H1 (cell line): ENCODE data around the gene ZSCAN21. TPM values are rescaled to one million over a fixed set of nuclear protein-coding genes. Genes with fewer than 3 reads are reported as not detected.

Source experiments
- CTCF ChIA-PET: fragments of 300-600 bp; sonication (Branson Sonifier 250); formaldehyde crosslinking; loops from one replicate; lab custom pipeline; 2021; ENCODE audit not compliant: partially characterized antibody; lab: Charles Lee
- POLR2A ChIA-PET: fragments of 300-600 bp; sonication (Branson Sonifier 250); formaldehyde crosslinking; loops from one replicate; lab custom pipeline; 2021; ENCODE audit warnings: inconsistent platforms; ENCODE audit not compliant: partially characterized antibody; lab: Charles Lee
- DNase-seq, 2 experiments: peaks; one replicate each; pipeline versions ENCODE4 v3.0.0 to v3.0.0-alpha.2; 2010 to 2022; ENCODE audit warnings: low spot score in 2 of 2, low read depth in 1 of 2, mixed read lengths in 1 of 2
- FAIRE-seq: peaks from 2 replicates; lab custom pipeline; 2011; peaks lifted over from hg19 to GRCh38; lab: Jason Lieb, UNC
- H2AFZ ChIP-seq: 2 replicates; pipeline ENCODE4 v1.8.1; 2012; ENCODE audit warnings: low read length, inconsistent platforms
- H2AK5ac ChIP-seq: 2 replicates; pipeline ENCODE4 v1.6.1; 2013; ENCODE audit warnings: low read depth, low read length
- H2BK120ac ChIP-seq: replicated peaks from 2 replicates; pipeline ENCODE3; 2013; ENCODE audit warnings: low read depth, low read length, inconsistent platforms
- H2BK12ac ChIP-seq: 2 replicates; pipeline ENCODE4 v1.6.1; 2013; ENCODE audit warnings: low read depth, low read length
- H2BK15ac ChIP-seq: 2 replicates; pipeline ENCODE4 v1.6.1; 2013; ENCODE audit warnings: low read length
- H2BK20ac ChIP-seq: 2 replicates; pipeline ENCODE4 v1.6.1; 2013; ENCODE audit warnings: low read length
- H2BK5ac ChIP-seq: 2 replicates; pipeline ENCODE4 v1.6.1; 2013; ENCODE audit warnings: low read depth, low read length
- H3K14ac ChIP-seq: 2 replicates; pipeline ENCODE4 v1.6.1; 2013; ENCODE audit warnings: inconsistent platforms; ENCODE audit not compliant: insufficient read length
- H3K18ac ChIP-seq: 2 replicates; pipeline ENCODE4 v1.6.1; 2013; ENCODE audit warnings: low read length; ENCODE audit errors: extremely low read depth
- H3K23ac ChIP-seq: 2 replicates; pipeline ENCODE4 v1.6.1; 2013; ENCODE audit warnings: inconsistent platforms; ENCODE audit not compliant: insufficient read length
- H3K23me2 ChIP-seq: 2 replicates; pipeline ENCODE4 v1.6.1; 2013; ENCODE audit warnings: low read depth, low read length
- H3K27ac ChIP-seq: 2 replicates; pipeline ENCODE4 v1.6.1; 2011; ENCODE audit warnings: low read depth, low read length, inconsistent platforms
- H3K27me3 ChIP-seq, 4 experiments: replicated peaks in 1 of 4; 1 replicate in 1 of 4; 2 replicates in 3 of 4; pipeline versions ENCODE4 v1.6.1 to v1.8.1; 2011 to 2013; ENCODE audit warnings: low read length in 3 of 4, mild to moderate bottlenecking in 3 of 4, inconsistent platforms in 2 of 4, mixed read lengths in 2 of 4, moderate library complexity in 1 of 4; ENCODE audit not compliant: control insufficient read depth in 3 of 4, insufficient read depth in 3 of 4; ENCODE audit errors: extremely low read depth in 1 of 4
- H3K36me3 ChIP-seq, 4 experiments: 2 replicates each; pipeline versions ENCODE4 v1.6.1 to v1.8.1; 2011 to 2013; ENCODE audit warnings: mild to moderate bottlenecking in 4 of 4, low read length in 3 of 4, moderate library complexity in 2 of 4, control low read depth in 1 of 4, inconsistent platforms in 1 of 4; ENCODE audit not compliant: insufficient read depth in 4 of 4, control insufficient read depth in 2 of 4
- H3K4ac ChIP-seq: replicated peaks from 2 replicates; pipeline ENCODE3; 2013; ENCODE audit warnings: low read length, low read depth, mixed read lengths, inconsistent platforms; ENCODE audit not compliant: insufficient read length
- H3K4me1 ChIP-seq, 4 experiments: replicated peaks in 1 of 4; 1 replicate in 1 of 4; 2 replicates in 3 of 4; pipeline versions ENCODE4 v1.6.1 to v1.8.1; 2011 to 2013; ENCODE audit warnings: low read length in 3 of 4, inconsistent platforms in 2 of 4, mixed read lengths in 1 of 4; ENCODE audit not compliant: insufficient read depth in 4 of 4, control insufficient read depth in 3 of 4
- H3K4me2 ChIP-seq, 2 experiments: 2 replicates each; pipeline versions ENCODE4 v1.6.1 to v1.8.1; 2011 to 2013; ENCODE audit warnings: low read depth in 2 of 2, low read length in 2 of 2, control low read depth in 1 of 2, inconsistent platforms in 1 of 2, mild to moderate bottlenecking in 1 of 2; ENCODE audit not compliant: insufficient read depth in 1 of 2
- H3K4me3 ChIP-seq, 4 experiments: fragments of 200-600, 300-600 bp in 1 of 4; sonication (generic), shearing (Covaris generic), sonication (Bioruptor Twin) in 1 of 4; 2 replicates each; pipeline versions ENCODE4 v1.5.1 to v1.8.1; 2011 to 2016; ENCODE audit warnings: low read length in 4 of 4, low read depth in 3 of 4, control low read depth in 2 of 4, inconsistent platforms in 2 of 4, mild to moderate bottlenecking in 2 of 4, mixed read lengths in 1 of 4, moderate library complexity in 1 of 4; ENCODE audit not compliant: insufficient read depth in 2 of 4; ENCODE audit errors: extremely low read depth in 1 of 4
- H3K56ac ChIP-seq: replicated peaks from 2 replicates; pipeline ENCODE3; 2013; ENCODE audit warnings: low read depth, mild to moderate bottlenecking, mixed read lengths, low read length, inconsistent platforms; ENCODE audit not compliant: insufficient read length
- H3K79me1 ChIP-seq: 2 replicates; pipeline ENCODE4 v1.6.1; 2013; ENCODE audit warnings: low read depth, low read length, control low read depth
- H3K79me2 ChIP-seq, 2 experiments: 2 replicates each; pipeline versions ENCODE4 v1.6.1 to v1.8.1; 2012 to 2013; ENCODE audit warnings: low read length in 2 of 2, mild to moderate bottlenecking in 2 of 2, inconsistent platforms in 1 of 2; ENCODE audit not compliant: insufficient read depth in 2 of 2, control insufficient read depth in 1 of 2
- H3K9ac ChIP-seq, 4 experiments: replicated peaks in 1 of 4; 1 replicate in 1 of 4; 2 replicates in 3 of 4; pipeline versions ENCODE4 v1.6.1 to v1.8.1; 2011 to 2013; ENCODE audit warnings: low read depth in 3 of 4, low read length in 3 of 4, control low read depth in 2 of 4, mild to moderate bottlenecking in 2 of 4, moderate library complexity in 2 of 4, inconsistent platforms in 1 of 4; ENCODE audit errors: extremely low read depth in 1 of 4
- H3K9me3 ChIP-seq, 2 experiments: 2 replicates each; pipeline versions ENCODE4 v1.6.1 to v1.8.1; 2012 to 2013; ENCODE audit warnings: mild to moderate bottlenecking in 2 of 2, moderate library complexity in 2 of 2, control low read depth in 1 of 2, inconsistent platforms in 1 of 2, low read depth in 1 of 2, low read length in 1 of 2, mixed read lengths in 1 of 2; ENCODE audit not compliant: insufficient read depth in 2 of 2
- H4K20me1 ChIP-seq, 2 experiments: replicated peaks in 1 of 2; 2 replicates each; pipeline versions ENCODE3 to v1.8.1; 2011 to 2013; ENCODE audit warnings: inconsistent platforms in 2 of 2, low read length in 2 of 2, mild to moderate bottlenecking in 1 of 2; ENCODE audit not compliant: insufficient read depth in 2 of 2, control insufficient read depth in 1 of 2
- H4K5ac ChIP-seq: 2 replicates; pipeline ENCODE4 v1.6.1; 2013; ENCODE audit warnings: low read length, low read depth, mixed read lengths, inconsistent platforms; ENCODE audit not compliant: insufficient read length
- H4K8ac ChIP-seq: 2 replicates; pipeline ENCODE4 v1.8.0; 2013; ENCODE audit warnings: mild to moderate bottlenecking, moderate library complexity, low read length, inconsistent platforms; ENCODE audit not compliant: insufficient read depth; ENCODE audit errors: extremely low read depth
- H4K91ac ChIP-seq: replicated peaks from 2 replicates; pipeline ENCODE3; 2013; ENCODE audit warnings: low read length, mixed read lengths, inconsistent platforms; ENCODE audit not compliant: insufficient read length
- POLR2AphosphoS5 ChIP-seq: IDR thresholded peaks from 2 replicates; pipeline ENCODE4 v1.6.1; 2011; ENCODE audit warnings: low read depth, low read length
- SIRT6 ChIP-seq: IDR thresholded peaks from one replicate; pipeline ENCODE4 v1.7.1; 2012; ENCODE audit warnings: low read length, inconsistent platforms
- WGBS, 2 experiments: shearing (Covaris generic) in 1 of 2; methylation state at CpG; one replicate each; pipeline versions ENCODE4 v1.1.6 to v1.1.7; 2013 to 2015; ENCODE audit warnings: low lambda C conversion rate in 2 of 2, mixed read lengths in 2 of 2, inconsistent platforms in 1 of 2, low coverage in 1 of 2, missing lambda C conversion rate in 1 of 2; ENCODE audit not compliant: insufficient replicate concordance in 2 of 2, insufficient coverage in 1 of 2, insufficient read length in 1 of 2; ENCODE audit errors: extremely low coverage in 1 of 2, missing lambda C conversion rate in 1 of 2; 5-methylcytosine and 5-hydroxymethylcytosine counted together
- polyA plus RNA-seq, 7 experiments: library from polyadenylated mRNA; depleted of rRNA in 3 of 7; stranded (reverse) in 5 of 7; unstranded in 2 of 7; fragments of >200 nt in 5 of 7; fragments of 200-250 nt in 2 of 7; gene quantifications; 1 replicate in 5 of 7; 2 replicates in 1 of 7; 4 replicates in 1 of 7; pipeline versions ENCODE4 v1.2.1 to v1.2.3, GENCODE V29; 2011 to 2013; ENCODE audit warnings: missing spikeins in 2 of 7, mixed read lengths in 2 of 7
- total RNA-seq: library from RNA; stranded (reverse); fragmentation: NEBNext Ultra II Directional; extraction: Animal tissue kit (Norgen Biotek cat#: 25700); gene quantifications from 2 replicates; pipeline ENCODE4 v1.2.1, GENCODE V29; 2021

Gene ZSCAN21
- total and polyA plus RNA-seq, 2 of the 8 experiments (the other 6 are each of a cell fraction or from before 2014, with no cell fraction given): 15.4 to 26.1 TPM

DNA sequence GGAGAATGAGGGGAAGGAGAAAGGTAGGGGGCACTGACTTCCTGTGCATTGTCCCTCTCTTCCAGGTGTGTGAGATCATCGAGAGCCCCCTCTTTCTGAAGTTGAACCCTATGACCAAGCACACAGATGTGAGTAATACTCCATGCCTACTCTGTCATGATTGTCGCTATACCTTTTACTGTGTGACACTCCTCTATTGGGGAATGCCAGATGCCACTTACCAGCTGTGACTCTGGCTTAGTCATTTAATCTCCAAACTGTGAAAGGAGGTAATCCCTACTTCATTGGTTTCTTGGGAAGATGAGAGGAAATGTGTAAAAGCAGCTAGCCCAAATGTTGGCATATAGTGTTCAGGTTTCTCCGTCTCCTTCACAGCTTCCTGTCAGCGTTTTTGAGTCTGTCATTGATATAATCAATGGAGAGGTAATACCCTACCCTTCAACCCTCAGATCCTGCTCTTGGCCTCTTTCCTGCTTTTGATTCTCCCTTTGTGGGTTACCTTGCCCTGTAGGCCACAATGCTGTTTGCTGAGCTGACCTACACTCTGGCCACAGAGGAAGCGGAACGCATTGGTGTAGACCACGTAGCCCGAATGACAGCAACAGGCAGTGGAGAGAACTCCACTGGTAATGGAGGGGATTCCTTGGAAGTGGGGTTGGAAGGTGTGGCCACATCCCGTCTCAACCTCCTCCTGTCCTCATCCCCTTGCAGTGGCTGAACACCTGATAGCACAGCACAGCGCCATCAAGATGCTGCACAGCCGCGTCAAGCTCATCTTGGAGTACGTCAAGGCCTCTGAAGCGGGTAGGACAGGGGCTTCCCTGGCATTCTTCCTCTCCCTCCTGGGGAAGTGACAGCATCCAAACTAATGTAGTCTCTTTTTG is 41.2 kb downstream of the ZSCAN21 start:
- no peaks in the 10 kb centered on the region for H3K9me3 ChIP-seq
- no peak overlapping the region for H3K14ac ChIP-seq
- 90% methylated on average over 14 of the region's 14 CpGs; no CpG with 5 or more reads in 1 of the 2 experiments for WGBS, 2 experiments
- peaks cover 7% of the 10 kb centered on the region for H3K79me1 ChIP-seq
- H2AFZ ChIP-seq: no peak overlapping the region
- H3K36me3 ChIP-seq: peaks cover 44 to 55% (median 51%) of the 10 kb centered on the region in 4 experiments
- H3K56ac ChIP-seq: no peak overlapping the region
- H3K18ac ChIP-seq: no peak overlapping the region
- H2BK20ac ChIP-seq: no peak overlapping the region
- no peak overlapping the region for H2BK120ac ChIP-seq
- H4K8ac ChIP-seq: peak overlapping the region; percentile 62
- 0 out of 2 replicates have a peak overlapping the region, but pooled peaks have one; percentile 18 for H3K27ac ChIP-seq
- no peak for DNase-seq
- no peaks in the 10 kb centered on the region for H3K27me3 ChIP-seq
- POLR2A ChIA-PET: interaction anchor here (0.7 to 19.5 kb wide), 13 partner anchors 6 to 78 kb away, joined by 3 to 722 read pairs (median 4); partner anchors contain the start of genes AP4M1, COPS6, GAL3ST4 and MBLAC1
- H2AK5ac ChIP-seq: no peak overlapping the region
- no peak overlapping the region for H2BK5ac ChIP-seq
- no peaks in the 10 kb centered on the region; a peak in 1 of 7 replicates for H3K4me1 ChIP-seq
- CTCF ChIA-PET: interaction anchor here (0.8 to 2.4 kb wide), 2 partner anchors 8 to 39 kb away, joined by 3 to 5 read pairs; no protein-coding TSS in a partner anchor
- no peak overlapping the region; a peak in 1 of 7 replicates for H3K9ac ChIP-seq
- no peak overlapping the region for H3K4me3 ChIP-seq
- H3K23ac ChIP-seq: no peak overlapping the region
- H3K23me2 ChIP-seq: peaks cover 4% of the 10 kb centered on the region; the same call in 1 of the 2 replicates
- H4K91ac ChIP-seq: no peak overlapping the region
- H3K79me2 ChIP-seq: peaks cover 0 to 9% of the 10 kb centered on the region in 2 experiments; a peak in 1 of 4 replicates
- FAIRE-seq: no peak
- no peak overlapping the region for H3K4me2 ChIP-seq
- no peak overlapping the region for H4K5ac ChIP-seq
- TF ChIP-seq SIRT6 (no peak), POLR2AphosphoS5 (peak; percentile 7; the same call in 1 of the 2 replicates)
- H2BK12ac ChIP-seq: no peak overlapping the region
- H3K4ac ChIP-seq: no peak overlapping the region
- H4K20me1 ChIP-seq: peaks cover 20 to 27% of the 10 kb centered on the region in 2 experiments
- H2BK15ac ChIP-seq: no peak overlapping the region
